NOMO-1 (cell line): ENCODE data around the gene SLC22A5.

Source experiments
- DNase-seq, 2 experiments: peaks; one replicate each; lab custom pipeline; 2025; ENCODE audit not compliant: unreplicated experiment in 2 of 2; lab: John Stamatoyannopoulos, UW

SLC22A5 gene

GRCh38 chr5:132439521-132440089, 70.1 kb downstream of the SLC22A5 start:
- DNase-seq: no peak

DNA sequence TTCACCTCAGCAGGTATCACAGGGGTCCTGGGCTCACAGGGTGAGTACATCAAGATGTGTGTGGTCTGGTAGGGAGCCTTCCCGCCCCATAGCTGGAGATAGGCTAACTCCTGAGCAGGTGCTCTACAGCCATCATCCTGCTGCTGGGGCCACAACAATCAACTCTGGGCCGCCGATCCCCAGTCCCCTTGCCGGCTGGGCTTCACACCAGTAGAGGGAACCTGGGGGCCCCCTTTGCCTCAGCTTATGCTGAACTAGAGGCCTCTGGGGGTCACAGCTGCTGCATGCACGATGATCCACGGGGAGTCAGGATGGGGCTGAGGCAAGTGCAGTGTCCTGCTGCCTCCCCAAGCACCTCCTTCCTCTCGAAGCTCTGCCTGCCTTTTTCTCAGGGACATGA, 74.6 kb downstream of the SLC22A5 start:
- DNase-seq: no peak
